Endothelial cell of umbilical vein (primary cell): Measurements from ENCODE around the gene CXCR5. TPM values are rescaled to one million over a fixed set of nuclear protein-coding genes. Genes with fewer than 3 reads are reported as not detected.

Experiments used
- BruUV-seq: library from RNA; stranded (reverse); fragments of 400-500 nt; replicated peaks from 2 replicates; lab custom pipeline; 2021; lab: Mats Ljungman, UMichigan
- CTCF ChIA-PET: fragments of 300-600, 350-600 bp; sonication (Branson Sonifier 250); formaldehyde crosslinking; loops from one replicate; lab custom pipeline; 2021; ENCODE audit warnings: antibody characterized with exemption, inconsistent platforms; lab: Charles Lee
- POLR2A ChIA-PET: fragments of 300-600, 350-600 bp; sonication (Branson Sonifier 250); formaldehyde crosslinking; loops from one replicate; lab custom pipeline; 2021; ENCODE audit warnings: antibody characterized with exemption, inconsistent platforms; lab: Charles Lee
- DNase-seq: peaks from one replicate; pipeline ENCODE4 v3.0.0-alpha.2; 2011; ENCODE audit warnings: low read depth, low spot score
- FAIRE-seq: peaks from 2 replicates; lab custom pipeline; 2011; peaks lifted over from hg19 to GRCh38; lab: Jason Lieb, UNC
- H2AFZ ChIP-seq: 2 replicates; pipeline ENCODE4 v1.6.0; 2012; ENCODE audit warnings: low read depth, low read length, control low read depth, inconsistent platforms
- H3K27ac ChIP-seq: 2 replicates; pipeline ENCODE4 v1.5.1; 2011; ENCODE audit warnings: low read depth, mild to moderate bottlenecking, control low read depth, low read length, moderate library complexity; ENCODE audit not compliant: insufficient read depth
- H3K27me3 ChIP-seq, 2 experiments: 2 replicates each; pipeline versions ENCODE4 v1.6.0 to v1.6.1; 2011; ENCODE audit warnings: low read length in 2 of 2, mixed read lengths in 1 of 2; ENCODE audit not compliant: control insufficient read depth in 2 of 2, insufficient read depth in 2 of 2
- H3K36me3 ChIP-seq, 2 experiments: 2 replicates in 1 of 2; 3 replicates in 1 of 2; pipeline ENCODE4 v1.5.1; 2011; ENCODE audit warnings: low read length in 2 of 2, mild to moderate bottlenecking in 1 of 2, moderate library complexity in 1 of 2; ENCODE audit not compliant: control insufficient read depth in 2 of 2, insufficient read depth in 2 of 2; ENCODE audit errors: extremely low read depth in 1 of 2
- H3K4me1 ChIP-seq: 3 replicates; pipeline ENCODE4 v1.5.1; 2011; ENCODE audit warnings: mild to moderate bottlenecking, low read length; ENCODE audit not compliant: control insufficient read depth, insufficient read depth; ENCODE audit errors: extremely low read depth
- H3K4me2 ChIP-seq: 2 replicates; pipeline ENCODE4 v1.6.1; 2011; ENCODE audit warnings: low read length, control low read depth, mixed read lengths; ENCODE audit not compliant: insufficient read depth
- H3K4me3 ChIP-seq, 3 experiments: fragments of 200-600 bp in 1 of 3; sonication (generic), shearing (Covaris generic) in 1 of 3; replicated peaks in 1 of 3; 2 replicates each; pipeline ENCODE4 v1.5.1; 2011 to 2016; ENCODE audit warnings: control low read depth in 3 of 3, low read length in 3 of 3, mild to moderate bottlenecking in 2 of 3, inconsistent platforms in 1 of 3, low read depth in 1 of 3, moderate library complexity in 1 of 3; ENCODE audit not compliant: insufficient read depth in 1 of 3
- H3K79me2 ChIP-seq: 2 replicates; pipeline ENCODE4 v1.6.0; 2012; ENCODE audit warnings: low read length, inconsistent platforms; ENCODE audit not compliant: control insufficient read depth, insufficient read depth
- H3K9ac ChIP-seq: replicated peaks from 2 replicates; pipeline ENCODE3; 2011; ENCODE audit warnings: low read length, control low read depth; ENCODE audit not compliant: insufficient read depth; ENCODE audit errors: extremely low read depth
- H3K9me1 ChIP-seq: replicated peaks from 3 replicates; pipeline ENCODE4 v1.6.0; 2011; ENCODE audit warnings: mild to moderate bottlenecking, low read length; ENCODE audit not compliant: control insufficient read depth, insufficient read depth; ENCODE audit errors: extremely low read depth
- H3K9me3 ChIP-seq: replicated peaks from 2 replicates; pipeline ENCODE4 v1.5.1; 2012; ENCODE audit warnings: low read length, inconsistent platforms; ENCODE audit not compliant: control insufficient read depth, insufficient read depth
- H4K20me1 ChIP-seq: replicated peaks from 2 replicates; pipeline ENCODE3; 2011; ENCODE audit warnings: mild to moderate bottlenecking, low read length; ENCODE audit not compliant: control insufficient read depth, insufficient read depth; ENCODE audit errors: extremely low read depth
- CTCF ChIP-seq, 2 donors: IDR thresholded peaks; 1 replicate in 1 of 2; 2 replicates in 1 of 2; pipeline ENCODE4 v1.5.1; 2011; ENCODE audit warnings: low read length in 2 of 2, mild to moderate bottlenecking in 2 of 2, moderate library complexity in 2 of 2, control low read depth in 1 of 2, inconsistent platforms in 1 of 2, low read depth in 1 of 2; ENCODE audit not compliant: insufficient read depth in 1 of 2; ENCODE audit errors: extremely low read depth in 1 of 2
- FOS ChIP-seq: IDR thresholded peaks from 2 replicates; pipeline ENCODE4 v1.6.1; 2011; ENCODE audit warnings: mild to moderate bottlenecking, low read length, moderate library complexity, borderline replicate concordance; ENCODE audit not compliant: insufficient read depth
- JUN ChIP-seq: IDR thresholded peaks from 2 replicates; pipeline ENCODE4 v1.6.1; 2011; ENCODE audit warnings: borderline replicate concordance, low read depth; ENCODE audit not compliant: insufficient read length, insufficient read depth
- MAX ChIP-seq: IDR thresholded peaks from 2 replicates; pipeline ENCODE4 v1.6.1; 2011; ENCODE audit not compliant: insufficient read depth, insufficient read length
- MYC ChIP-seq: IDR thresholded peaks from one replicate; pipeline ENCODE4 v1.6.1; 2011; ENCODE audit warnings: mild to moderate bottlenecking, low read depth, low read length
- POLR2A ChIP-seq: IDR thresholded peaks from 2 replicates; pipeline ENCODE4 v1.6.1; 2012; ENCODE audit warnings: low read depth, mild to moderate bottlenecking, control low read depth, low read length
- dilution Hi-C: fragments of 300-500 bp; cut with MboI; formaldehyde crosslinking; loops from one replicate; pipeline ENCODE4 v1.15.0; 2019; ENCODE audit warnings: low sequenced_read_pairs; ENCODE audit not compliant: extremely low pct_ligation_motif_present
- intact Hi-C: fragments of 100-400 bp; cut with micrococcal nuclease; formaldehyde crosslinking; loops from one replicate; pipeline ENCODE4 v1.10.0; 2022
- polyA plus RNA-seq, 4 experiments: library from polyadenylated mRNA; depleted of rRNA in 3 of 4; stranded (reverse) in 3 of 4; unstranded in 1 of 4; fragments of >200 nt; gene quantifications; 2 replicates each; pipeline versions ENCODE4 v1.2.1 to v1.2.3, GENCODE V29; 2011 to 2012; ENCODE audit warnings: missing spikeins in 1 of 4
- total RNA-seq: library from RNA; stranded (reverse); gene quantifications from 2 replicates; pipeline ENCODE4 v1.2.3, GENCODE V29; 2021

Gene CXCR5
- total and polyA plus RNA-seq, 2 donors (not counting 3 experiments of a cell fraction or from before 2014, with no cell fraction given): not detected

- Histone ChIP-seq H4K20me1 (no peaks in the 10 kb centered on the region), H3K27ac (no peak overlapping the region), H2AFZ (no peak overlapping the region), H3K36me3 (peaks cover 0 to 5% of the 10 kb centered on the region in 2 experiments), H3K9ac (no peak overlapping the region), H3K4me2 (no peak overlapping the region), H3K79me2 (no peaks in the 10 kb centered on the region), H3K4me1 (no peaks in the 10 kb centered on the region), H3K9me1 (no peaks in the 10 kb centered on the region), H3K4me3 (no peak overlapping the region), H3K27me3 (peaks cover 0 to 8% of the 10 kb centered on the region in 2 experiments), H3K9me3 (no peaks in the 10 kb centered on the region)
- FAIRE-seq: no peak
- no peak for DNase-seq
- intact Hi-C loops (no loop called here), dilution Hi-C loops (no loop called here)
- no TSS peak for BruUV-seq
- TF ChIP-seq FOS (no peak), MYC (no peak), MAX (no peak), POLR2A (no peak), JUN (no peak), CTCF (IDR thresholded peaks at IDR 0.05; ENCODE audit: extremely low read depth in 1 of 2, insufficient read depth in 1 of 2, low read depth in 1 of 2, low read length in 2 of 2) (no peak)
- CTCF ChIA-PET: interaction anchor here (0.8 to 2.1 kb wide), 7 partner anchors 28 to 103 kb away, joined by 3 to 9 read pairs (median 4); partner anchors contain the start of genes BCL9L, DDX6 and UPK2
- POLR2A ChIA-PET: no interaction called here
Observed at GRCh38 chr11:118894192-118894591, 10.5 kb downstream of the CXCR5 start.
